Activated gamma-delta T cell treated with anti-CD3 and anti-CD28 coated beads, Interleukin-2, amount 50 U/mL, for 16 hours (primary cell): ENCODE results near the gene TCF7.
"Not testable (repeated sequence)": the region's sequence is repeated elsewhere in the genome, so short reads cannot be mapped to it uniquely, and the experiment has no call there.

Source experiments
- DNase-seq: peaks from one replicate; pipeline ENCODE4 v3.0.0-alpha.2; 2020; ENCODE audit warnings: low read depth

Gene TCF7

GRCh38 chr5:134145041-134145757, 30.7 kb downstream of the TCF7 start:
- DNase-seq = no peak

- DNase-seq = peak; percentile 78
Measured at GRCh38 chr5:134145779-134146581, 31.5 kb downstream of the TCF7 start.

DNA sequence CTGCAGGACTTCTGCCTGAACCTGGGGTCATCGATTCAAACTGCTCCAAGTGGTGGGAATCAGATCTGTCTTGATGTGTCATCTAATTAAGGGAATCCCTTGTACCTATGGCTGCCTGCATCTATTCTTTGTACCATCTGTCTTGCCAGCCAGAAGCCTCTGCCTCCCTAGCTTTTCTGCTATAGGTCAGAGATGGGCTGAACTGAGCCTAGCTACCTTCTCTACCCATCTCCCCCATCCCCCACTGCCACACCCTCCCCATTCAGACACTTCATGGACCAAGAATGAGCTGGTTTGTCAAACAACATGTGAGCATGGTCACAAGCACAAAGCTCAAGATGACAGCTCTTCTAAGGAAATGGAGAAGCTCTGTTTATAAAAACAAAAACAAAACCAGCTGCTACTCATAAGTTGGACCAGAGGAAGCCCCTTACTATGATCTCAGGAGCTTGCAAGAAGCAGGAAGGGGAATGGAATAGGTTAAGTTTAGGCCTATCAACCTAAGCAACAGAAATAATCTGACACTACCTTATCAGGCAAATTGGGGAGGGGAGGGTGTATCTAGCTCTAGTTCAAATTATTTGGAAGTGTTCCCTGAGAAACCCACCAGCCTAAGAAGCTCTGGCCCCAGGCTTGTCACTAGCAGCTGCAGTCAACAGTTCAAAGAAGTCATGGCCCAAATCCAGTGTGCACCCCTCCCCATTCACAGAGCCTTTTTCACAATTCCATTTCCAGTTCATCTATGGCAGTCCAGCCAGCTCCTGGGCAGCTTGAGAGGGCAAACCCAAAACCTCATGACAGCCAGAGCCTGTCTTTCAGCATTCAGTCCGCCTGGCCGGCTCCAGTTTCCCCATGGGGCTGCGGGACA, 32.4 kb downstream of the TCF7 start:
- no peak for DNase-seq

DNA sequence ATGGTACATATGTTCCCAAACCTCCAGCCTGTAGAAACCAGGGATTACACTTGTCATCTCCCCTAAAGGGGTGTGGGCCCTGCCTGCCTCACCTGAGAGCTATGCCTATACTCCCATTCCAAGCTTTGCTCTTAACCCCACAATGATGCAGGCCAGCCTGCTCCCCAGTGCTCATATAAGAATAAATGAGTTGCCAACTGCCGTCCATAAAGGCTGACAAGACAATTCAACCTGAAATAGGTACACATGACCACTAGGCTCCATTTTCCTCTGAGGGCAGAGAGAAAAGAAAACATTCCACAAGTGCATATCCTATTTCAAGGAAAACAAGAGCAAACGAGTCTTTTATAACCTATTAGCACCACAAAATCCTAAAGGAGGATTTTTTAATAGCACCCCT, 33.8 kb downstream of the TCF7 start:
- no peak for DNase-seq

DNA sequence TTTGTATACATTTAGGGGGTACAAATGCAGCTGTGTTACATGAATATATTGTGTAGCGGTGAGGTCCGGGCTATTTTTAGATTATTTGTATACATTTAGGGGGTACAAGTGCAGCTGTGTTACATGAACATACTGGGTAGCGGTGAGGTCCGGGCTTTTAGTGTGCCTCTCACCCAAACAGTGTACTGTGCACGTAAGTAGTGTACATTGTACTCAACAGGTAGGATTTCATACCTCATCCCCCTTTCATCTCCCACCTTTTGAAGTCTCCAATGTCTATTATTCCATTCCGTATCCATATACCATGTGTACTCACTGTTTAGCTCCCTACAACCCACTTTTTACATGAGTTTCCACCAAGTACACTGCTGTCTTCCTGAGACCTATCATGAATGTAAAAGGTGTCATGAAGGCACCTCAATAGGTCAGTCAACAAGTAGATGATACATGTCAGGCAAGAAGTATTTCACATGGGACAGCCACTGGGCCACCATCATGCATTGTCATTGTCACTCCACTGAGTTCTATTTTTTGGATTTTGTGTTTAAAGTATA, 34.6 kb downstream of the TCF7 start:
- DNase-seq = no peak

GRCh38 chr5:134149571-134150303, 35.3 kb downstream of the TCF7 start:
- no peak for DNase-seq

DNA sequence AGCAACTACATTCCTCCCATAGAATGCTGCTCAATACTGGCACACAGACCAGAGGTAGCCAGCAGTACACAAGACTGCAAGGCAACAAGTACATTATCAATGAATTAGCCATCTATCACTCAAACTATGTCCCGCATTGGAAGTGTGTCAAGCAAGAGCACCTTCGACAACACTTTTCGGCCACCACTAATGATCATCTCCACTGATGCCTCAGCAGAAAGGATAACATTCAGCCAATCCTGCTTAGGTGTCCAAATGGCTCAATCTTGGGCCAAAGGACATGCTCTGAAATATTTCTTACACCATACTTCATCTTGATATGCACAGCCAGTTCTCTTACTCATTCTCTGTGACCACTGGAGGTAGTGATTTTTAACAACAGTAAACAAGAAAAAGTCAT, 37.2 kb downstream of the TCF7 start:
- DNase-seq = no peak

DNA sequence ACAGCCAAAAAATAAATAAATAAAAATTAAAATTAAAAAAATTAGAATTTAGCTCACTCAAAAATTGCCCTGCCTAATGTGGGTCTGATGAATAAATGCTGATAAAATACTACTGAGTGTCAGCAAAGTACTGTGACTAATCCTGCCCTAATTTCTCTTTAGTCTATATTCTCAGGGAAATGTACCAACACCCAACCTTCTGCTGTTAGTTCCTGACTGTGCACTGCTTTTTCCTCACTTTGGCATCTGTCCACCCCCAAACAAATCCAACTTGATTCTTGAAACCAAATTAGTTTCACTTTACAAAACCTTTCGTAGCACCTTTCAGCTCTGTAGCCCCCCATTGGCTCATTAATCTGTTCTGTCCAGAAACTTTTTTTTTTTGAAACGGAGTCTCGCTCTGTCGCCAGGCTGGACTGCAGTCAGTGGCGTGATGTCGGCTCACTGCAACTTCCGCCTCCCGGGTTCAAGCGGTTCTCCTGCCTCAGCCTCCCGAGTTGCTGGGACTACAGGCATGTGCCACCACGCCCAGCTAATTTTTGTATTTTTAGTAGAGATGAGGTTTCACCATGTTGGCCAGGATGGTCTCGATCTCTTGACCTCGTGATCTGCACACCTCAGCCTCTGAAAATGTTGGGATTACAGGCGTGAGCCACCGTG, 37.8 kb downstream of the TCF7 start:
- DNase-seq = not testable (repeated sequence)

GRCh38 chr5:134153241-134153640, 38.8 kb downstream of the TCF7 start:
- no peak for DNase-seq

DNA sequence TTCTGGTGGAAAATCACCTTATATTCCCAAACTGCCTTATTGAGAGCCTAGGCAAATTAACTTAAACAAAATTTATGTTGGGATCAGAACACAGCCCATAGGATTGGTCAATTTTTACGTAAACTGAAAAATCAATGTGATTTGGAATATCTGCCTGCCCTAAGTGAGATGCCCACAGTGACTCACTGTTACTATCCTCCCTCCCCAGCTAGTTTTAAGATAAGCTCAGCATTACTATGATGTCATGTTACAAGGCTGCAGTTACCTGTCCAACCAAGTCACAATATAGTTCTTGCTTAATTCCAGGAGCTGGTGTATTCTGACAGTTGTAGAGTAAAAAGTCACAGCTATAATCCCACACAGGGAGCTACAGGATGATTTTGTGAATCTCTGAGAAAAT, 39.2 kb downstream of the TCF7 start:
- no peak for DNase-seq

DNA sequence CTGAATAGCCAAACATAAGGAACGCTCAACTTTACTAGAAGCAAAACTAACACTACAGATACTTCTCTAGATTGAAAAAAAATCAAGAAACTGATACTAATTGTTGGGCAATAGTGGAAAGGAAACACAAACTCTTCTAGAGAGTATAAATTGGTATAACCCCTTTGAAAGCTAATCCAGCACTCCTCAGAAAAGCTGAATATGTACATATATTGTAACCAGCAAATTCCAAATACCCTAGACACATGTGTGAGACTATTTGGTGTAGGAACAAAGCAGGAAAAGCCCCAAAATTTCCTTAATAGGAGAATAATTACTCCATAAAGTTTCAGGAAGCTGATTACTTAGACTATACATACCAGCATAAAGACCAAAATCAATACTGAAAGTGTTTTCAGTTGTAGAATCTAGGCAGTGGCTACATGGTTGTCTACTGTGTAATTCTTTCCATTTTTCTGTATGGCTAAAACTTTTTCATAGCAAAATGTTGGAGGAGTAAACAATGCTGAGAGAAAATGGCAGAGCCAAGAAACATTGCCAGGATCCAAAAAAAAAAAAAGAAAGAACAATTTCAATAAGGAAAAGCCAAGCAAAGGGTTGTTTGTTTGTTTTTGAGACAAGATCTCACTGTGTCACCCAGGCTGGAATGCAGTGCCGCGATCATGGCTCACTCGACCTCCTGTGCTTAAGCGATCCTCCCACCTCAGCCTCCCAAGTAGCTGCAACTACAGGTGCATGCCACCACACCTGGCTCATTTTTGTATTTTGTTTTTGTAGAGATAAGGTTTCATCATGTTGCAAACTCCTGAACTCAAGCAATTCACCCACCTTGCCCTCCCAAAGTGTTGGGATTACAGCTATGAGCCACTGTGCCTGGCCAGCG, 47.3 kb downstream of the TCF7 start:
- no peak for DNase-seq

DNA sequence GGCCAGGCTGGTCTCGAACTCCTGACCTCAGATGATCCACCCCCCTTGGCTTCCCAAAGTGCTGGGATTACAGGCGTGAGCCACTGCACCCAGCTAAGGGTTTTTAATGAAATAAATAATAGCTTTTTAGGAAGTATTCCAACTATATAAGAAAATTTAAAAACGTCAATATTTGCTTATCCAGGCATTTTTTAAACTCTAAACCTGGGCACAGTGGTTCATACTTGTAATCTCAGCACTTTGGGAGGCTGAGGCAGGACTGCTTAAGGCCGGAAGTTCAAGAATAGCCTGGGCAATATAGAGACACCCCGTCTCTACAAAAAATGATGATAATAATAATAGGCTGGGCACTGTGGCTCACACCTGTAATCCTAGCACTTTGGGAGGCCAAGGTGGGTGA, 48.1 kb downstream of the TCF7 start:
- DNase-seq = no peak

GRCh38 chr5:134171972-134172371, 57.5 kb downstream of the TCF7 start:
- DNase-seq = no peak

DNA sequence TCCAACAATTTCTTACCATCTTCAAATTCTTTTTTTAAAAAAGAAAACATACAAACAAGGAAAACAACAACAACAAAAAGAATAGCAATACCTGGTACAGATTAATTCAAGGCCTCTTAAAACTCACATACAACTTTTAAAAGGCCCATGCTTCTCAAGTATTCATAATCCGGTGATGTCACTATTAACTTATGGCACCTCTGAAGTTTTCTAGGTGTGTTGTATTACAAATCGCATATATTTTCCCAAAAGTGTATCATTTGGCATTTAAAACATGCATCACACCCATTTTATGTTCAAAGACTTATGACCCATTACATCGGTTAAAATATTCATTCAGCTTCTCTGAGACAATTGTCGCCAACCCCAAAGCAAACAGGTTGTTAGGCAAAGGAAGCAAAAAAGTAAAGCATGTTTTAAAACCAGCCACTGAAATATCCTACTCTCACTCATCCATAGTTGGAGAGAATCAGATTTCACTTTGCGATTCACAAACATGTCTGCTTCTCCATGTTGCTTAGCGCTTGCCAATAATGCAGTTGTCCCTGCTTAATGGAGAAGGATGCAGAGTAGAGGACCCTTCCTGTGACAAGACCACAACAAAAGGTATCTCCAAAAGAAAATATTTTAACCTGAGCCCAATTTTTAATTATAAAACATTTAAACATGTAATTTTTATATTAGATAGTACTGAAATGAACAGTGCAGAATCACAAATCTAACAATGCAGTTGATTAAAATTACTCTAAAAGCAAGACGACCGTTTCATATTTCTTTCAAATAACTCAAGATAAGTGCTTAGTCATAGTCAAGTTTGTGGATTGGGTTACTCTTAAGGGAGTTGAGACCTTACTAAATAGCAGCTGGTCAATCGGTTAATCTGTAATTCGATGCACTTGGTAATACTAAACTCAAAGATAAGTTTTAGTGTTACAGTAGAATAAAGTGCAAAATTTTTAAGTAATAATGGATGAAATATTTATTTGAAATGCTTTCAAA, 60.7 kb downstream of the TCF7 start:
- no peak for DNase-seq

- peak; percentile 42 for DNase-seq
Measured at GRCh38 chr5:134175921-134176510, 61.5 kb downstream of the TCF7 start.

DNA sequence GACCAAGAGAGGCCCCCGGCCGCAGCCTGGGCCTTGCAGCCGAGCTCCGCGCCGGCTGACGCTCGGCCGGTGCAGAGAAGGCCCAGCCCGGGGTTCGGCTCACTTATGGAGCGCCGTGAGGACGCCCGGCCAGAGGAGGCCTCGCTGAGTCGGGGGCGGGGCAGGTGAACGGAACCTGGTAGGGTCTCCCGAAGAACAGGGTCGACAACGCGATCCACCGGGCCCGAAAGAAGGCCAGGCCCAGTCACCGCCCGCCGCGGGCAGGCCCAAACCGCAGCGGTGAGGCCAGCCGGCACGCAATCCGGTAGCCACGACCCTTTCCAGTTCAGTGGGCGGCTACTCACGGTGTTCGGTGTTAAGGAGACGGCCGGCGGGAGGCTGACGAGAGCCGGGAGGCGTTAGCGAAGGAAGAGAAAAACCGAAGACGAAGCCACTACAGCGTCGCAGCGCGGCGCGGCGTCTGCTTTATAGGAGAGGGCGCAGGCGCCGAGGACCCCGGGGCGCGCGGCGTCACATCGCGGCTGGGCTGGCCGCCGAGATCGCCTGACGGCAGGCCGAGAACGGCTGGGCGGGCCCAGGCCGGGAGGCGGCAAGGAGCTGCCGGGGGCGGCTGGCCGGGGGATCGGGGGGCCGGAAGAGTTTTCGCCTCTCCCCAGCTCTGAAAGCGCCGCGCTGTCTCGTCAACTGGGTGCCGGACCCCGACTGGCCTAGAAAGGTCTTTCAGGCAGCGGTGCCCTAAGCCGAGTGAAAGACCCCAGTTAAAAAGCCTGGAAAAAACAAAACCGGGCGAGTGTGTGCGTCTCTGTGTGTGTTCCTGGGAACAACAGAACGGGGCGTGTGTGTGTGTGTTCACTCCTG, 62.3 kb downstream of the TCF7 start, which contains the start of gene SKP1:
SKP1 (minus strand) TSS at position 440 of the 858 bp plus-strand sequence. CDS start 2,928 bp downstream, outside the sequence.
- peak; percentile 73 for DNase-seq
